Sigmoid colon (tissue), 7 donors: ENCODE data around the gene HAVCR1. TPM values are rescaled to one million over a fixed set of nuclear protein-coding genes. Genes with fewer than 3 reads are reported as not detected.
"Not testable (repeated sequence)": the region's sequence is repeated elsewhere in the genome, so short reads cannot be mapped to it uniquely, and the experiment has no call there.

ENCODE experiments used
- DNase-seq: peaks from one replicate; pipeline ENCODE4 v3.0.0-alpha.2; 2019
- H3K27ac ChIP-seq, 4 donors: fragments of 200-600 bp; sonication (generic); one replicate each; pipeline ENCODE4 v1.5.1; 2016 to 2019; ENCODE audit warnings: mild to moderate bottlenecking in 1 of 4
- H3K27me3 ChIP-seq, 3 donors: fragments of 200-600 bp; sonication (generic); one replicate each; pipeline ENCODE4 v1.5.1; 2019; ENCODE audit warnings: mild to moderate bottlenecking in 1 of 3
- H3K36me3 ChIP-seq, 4 donors: fragments of 200-600 bp; sonication (generic); one replicate each; pipeline ENCODE4 v1.5.1; 2016 to 2019
- H3K4me1 ChIP-seq, 4 donors: fragments of 200-600 bp; sonication (generic); one replicate each; pipeline ENCODE4 v1.5.1; 2017 to 2019
- H3K4me3 ChIP-seq, 4 donors: fragments of 200-600 bp; sonication (generic); one replicate each; pipeline ENCODE4 v1.5.1; 2017 to 2019; ENCODE audit warnings: mild to moderate bottlenecking in 2 of 4, moderate library complexity in 1 of 4
- H3K9me3 ChIP-seq, 4 donors: fragments of 200-600 bp in 3 of 4; sonication (generic) in 3 of 4; one replicate each; pipeline versions ENCODE4 v1.5.1 to v1.6.1; 2013 to 2019
- CTCF ChIP-seq, 4 experiments: fragments of 450-650 bp in 3 of 4; fragments of 200-600 bp in 1 of 4; IDR thresholded peaks; one replicate each; pipeline ENCODE4 v1.5.1; 2016 to 2019; ENCODE audit warnings: antibody characterized with exemption in 4 of 4, mild to moderate bottlenecking in 3 of 4, moderate library complexity in 2 of 4
- EP300 ChIP-seq, 4 donors: sonication (generic); formaldehyde crosslinking; IDR thresholded peaks; one replicate each; pipeline ENCODE4 v1.6.1; 2017; ENCODE audit warnings: antibody characterized with exemption in 4 of 4
- POLR2A ChIP-seq, 2 donors: fragments of 450-650 bp; IDR thresholded peaks; one replicate each; pipeline ENCODE4 v1.6.1; 2016; ENCODE audit warnings: antibody characterized with exemption in 2 of 2, mild to moderate bottlenecking in 2 of 2, moderate library complexity in 2 of 2
- POLR2AphosphoS5 ChIP-seq, 4 donors: sonication (generic); formaldehyde crosslinking; IDR thresholded peaks; one replicate each; pipeline ENCODE4 v1.6.1; 2017; ENCODE audit warnings: antibody characterized with exemption in 4 of 4
- WGBS, 2 donors: extraction: QIAGEN DNeasy Blood & Tissue Kit; methylation state at CpG; one replicate each; pipeline ENCODE4 v1.1.7; 2013; 5-methylcytosine and 5-hydroxymethylcytosine counted together
- intact Hi-C: fragments of 100-400 bp; cut with DNase I; formaldehyde crosslinking; loops from one replicate; pipeline ENCODE4 v1.15.1; 2023
- polyA plus RNA-seq, 3 donors: library from polyadenylated mRNA; stranded (reverse); fragments of 200-250 nt; gene quantifications; one replicate each; pipeline ENCODE4 v1.2.3, GENCODE V29; 2013
- total RNA-seq, 4 donors: library from RNA; depleted of rRNA; stranded (reverse); fragments of >200 nt; gene quantifications; one replicate each; pipeline ENCODE4 v1.1.0, GENCODE V29; 2016
- donor health status: healthy with polysubstance abuse.
- donor health status: Bipolar disorder and iron deficiency.
- donor health status: healthy.

HAVCR1 gene
- total and polyA plus RNA-seq, 7 donors = 1.5 TPM; not detected in 6

- no peak for DNase-seq
These were observed 34.5 kb downstream of the HAVCR1 start for GRCh38 chr5:157024208-157024959.

GRCh38 chr5:157022024-157022423, 36.9 kb downstream of the HAVCR1 start:
- intact Hi-C loops = no loop called here
- Histone ChIP-seq H3K9me3 (peaks cover 0 to 4% (median 0%) of the 10 kb centered on the region in 4 donors), H3K27me3 (no peaks in the 10 kb centered on the region), H3K4me3 (no peak overlapping the region), H3K4me1 (no peaks in the 10 kb centered on the region), H3K36me3 (no peaks in the 10 kb centered on the region), H3K27ac (no peak overlapping the region)
- 82 to 87% methylated on average over 2 of the region's 2 CpGs for WGBS, 2 donors
- TF ChIP-seq POLR2A (IDR thresholded peaks at IDR 0.05) (no peak), EP300 (IDR thresholded peaks at IDR 0.05) (no peak), POLR2AphosphoS5 (IDR thresholded peaks at IDR 0.05) (no peak), CTCF (IDR thresholded peaks at IDR 0.05) (no peak)
- no peak for DNase-seq

More at GRCh38 chr5:157024208-157024959, 34.5 kb downstream of the HAVCR1 start:
- intact Hi-C loops = no loop called here
- Histone ChIP-seq H3K4me1 (no peaks in the 10 kb centered on the region), H3K36me3 (no peaks in the 10 kb centered on the region), H3K27me3 (no peaks in the 10 kb centered on the region), H3K9me3 (no peaks in the 10 kb centered on the region), H3K4me3 (no peak overlapping the region), H3K27ac (no peak overlapping the region)
- 52 to 72% methylated on average over 5 of the region's 5 CpGs for WGBS, 2 donors
- no peak for TF ChIP-seq CTCF (IDR thresholded peaks at IDR 0.05)
- no peak for TF ChIP-seq EP300 (IDR thresholded peaks at IDR 0.05)
- TF ChIP-seq POLR2AphosphoS5 (IDR thresholded peaks at IDR 0.05) = no peak
- TF ChIP-seq POLR2A (IDR thresholded peaks at IDR 0.05) = no peak

GRCh38 chr5:157020511-157021222, 38.2 kb downstream of the HAVCR1 start:
- H3K4me1 ChIP-seq = no peaks in the 10 kb centered on the region
- TF ChIP-seq POLR2A (IDR thresholded peaks at IDR 0.05) (no peak), CTCF (IDR thresholded peaks at IDR 0.05) (no peak), POLR2AphosphoS5 (IDR thresholded peaks at IDR 0.05) (no peak), EP300 (IDR thresholded peaks at IDR 0.05) (no peak)
- intact Hi-C loops = no loop called here
- no peak overlapping the region for H3K4me3 ChIP-seq
- H3K27me3 ChIP-seq = no peaks in the 10 kb centered on the region
- no peak for DNase-seq
- H3K9me3 ChIP-seq = peaks cover 0 to 4% (median 0%) of the 10 kb centered on the region in 4 donors
- H3K36me3 ChIP-seq = no peaks in the 10 kb centered on the region
- no peak overlapping the region for H3K27ac ChIP-seq
- 74 to 87% methylated on average over 4 of the region's 4 CpGs for WGBS, 2 donors

GRCh38 chr5:157020002-157020401, 38.9 kb downstream of the HAVCR1 start:
- Histone ChIP-seq H3K36me3 (no peaks in the 10 kb centered on the region), H3K27ac (no peak overlapping the region), H3K4me3 (no peak overlapping the region), H3K4me1 (no peaks in the 10 kb centered on the region), H3K9me3 (peaks cover 0 to 4% (median 0%) of the 10 kb centered on the region in 4 donors), H3K27me3 (no peaks in the 10 kb centered on the region)
- intact Hi-C loops = no loop called here
- DNase-seq = no peak
- TF ChIP-seq POLR2A (IDR thresholded peaks at IDR 0.05) (no peak), POLR2AphosphoS5 (IDR thresholded peaks at IDR 0.05) (no peak), CTCF (IDR thresholded peaks at IDR 0.05) (no peak), EP300 (IDR thresholded peaks at IDR 0.05) (no peak)

- H3K9me3 ChIP-seq, H3K36me3 ChIP-seq, H3K27me3 ChIP-seq, H3K4me1 ChIP-seq, DNase-seq, intact Hi-C loops, H3K27ac ChIP-seq, H3K4me3 ChIP-seq: not testable (repeated sequence)
- 89 to 93% methylated on average over 25 to 28 of the region's 28 CpGs for WGBS, 2 donors
These were observed 44.8 kb downstream of the HAVCR1 start for GRCh38 chr5:157014143-157014542.
